ENCODE data around the gene ERP29. TPM values are rescaled to one million over a fixed set of nuclear protein-coding genes. Genes with fewer than 3 reads are reported as not detected.

The ERP29 gene
- total RNA-seq, 3 donors from 2014 or later (not counting 1 experiment from before 2014, with no cell fraction given), result 51.6 to 74.9 (median 57.8) TPM

- H3K9me3 Mint-ChIP-seq, result no peaks in the 10 kb centered on the region
- peaks cover 34% of the 10 kb centered on the region for H3K36me3 ChIP-seq (ENCODE audit: control insufficient read depth, insufficient read depth, low read length)
- WGBS (ENCODE audit: insufficient coverage), result 92% methylated on average over 6 of the region's 6 CpGs
- intact Hi-C loops (cut with micrococcal nuclease), result loop anchor here (10.0 kb wide), 1 partner anchor 109 kb away; the partner anchor contains the start of gene TRAFD1
- no peak overlapping the region for H3K4me3 ChIP-seq (ENCODE audit: low read length)
- H3K27me3 Mint-ChIP-seq (ENCODE audit: low read depth in 2 of 2), result no peaks in the 10 kb centered on the region
- H3K4me3 Mint-ChIP-seq, result peak overlapping the region; percentile 38
- TF ChIP-seq, protein P1, sequence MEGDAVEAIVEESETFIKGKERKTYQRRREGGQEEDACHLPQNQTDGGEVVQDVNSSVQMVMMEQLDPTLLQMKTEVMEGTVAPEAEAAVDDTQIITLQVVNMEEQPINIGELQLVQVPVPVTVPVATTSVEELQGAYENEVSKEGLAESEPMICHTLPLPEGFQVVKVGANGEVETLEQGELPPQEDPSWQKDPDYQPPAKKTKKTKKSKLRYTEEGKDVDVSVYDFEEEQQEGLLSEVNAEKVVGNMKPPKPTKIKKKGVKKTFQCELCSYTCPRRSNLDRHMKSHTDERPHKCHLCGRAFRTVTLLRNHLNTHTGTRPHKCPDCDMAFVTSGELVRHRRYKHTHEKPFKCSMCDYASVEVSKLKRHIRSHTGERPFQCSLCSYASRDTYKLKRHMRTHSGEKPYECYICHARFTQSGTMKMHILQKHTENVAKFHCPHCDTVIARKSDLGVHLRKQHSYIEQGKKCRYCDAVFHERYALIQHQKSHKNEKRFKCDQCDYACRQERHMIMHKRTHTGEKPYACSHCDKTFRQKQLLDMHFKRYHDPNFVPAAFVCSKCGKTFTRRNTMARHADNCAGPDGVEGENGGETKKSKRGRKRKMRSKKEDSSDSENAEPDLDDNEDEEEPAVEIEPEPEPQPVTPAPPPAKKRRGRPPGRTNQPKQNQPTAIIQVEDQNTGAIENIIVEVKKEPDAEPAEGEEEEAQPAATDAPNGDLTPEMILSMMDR (IDR thresholded peaks at IDR 0.05), result no peak
- no peak for DNase-seq
- H3K27ac Mint-ChIP-seq, result peak overlapping the region; percentile 6 to 32
- no peak for ATAC-seq
- no peaks in the 10 kb centered on the region for H3K27me3 ChIP-seq (ENCODE audit: control insufficient read depth, insufficient read depth, low read length)
- H3K4me1 ChIP-seq (ENCODE audit: control insufficient read depth, insufficient read depth, low read length), result peaks cover 36% of the 10 kb centered on the region
- no peaks in the 10 kb centered on the region for H3K9me3 ChIP-seq (ENCODE audit: control insufficient read depth, insufficient read depth, low read length)
- peaks cover 53 to 71% of the 10 kb centered on the region in 2 donors for H3K4me1 Mint-ChIP-seq
- no peak overlapping the region for H3K27ac ChIP-seq (ENCODE audit: low read length)
- no peaks in the 10 kb centered on the region for H3K36me3 Mint-ChIP-seq
Measured at GRCh38 chr12:112015938-112016337, 2.7 kb downstream of the ERP29 start.

DNA sequence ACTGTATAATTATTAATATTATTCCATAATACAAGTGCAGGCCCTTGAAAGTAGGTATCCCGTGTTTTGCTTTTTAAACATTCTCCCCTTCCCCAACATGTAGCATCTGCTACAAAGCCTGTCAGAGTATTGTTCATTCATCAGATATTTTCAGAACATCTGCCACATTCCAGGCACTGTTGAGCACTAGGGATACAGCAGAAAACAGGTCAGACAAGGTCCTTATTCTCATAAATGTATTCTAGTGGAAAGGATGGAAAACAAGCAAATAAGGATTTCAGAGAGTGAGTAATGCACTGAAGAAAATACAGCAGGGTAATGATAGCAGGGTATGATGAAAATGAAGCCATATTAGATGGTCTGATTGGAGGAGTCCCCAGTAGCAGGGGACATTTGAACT, 3.8 kb downstream of the ERP29 start:
- 93% methylated on average over 1 of the region's 1 CpG for WGBS (ENCODE audit: insufficient coverage)
- Mint-ChIP-seq H3K36me3 (no peaks in the 10 kb centered on the region), H3K27me3 (ENCODE audit: low read depth in 2 of 2) (no peaks in the 10 kb centered on the region), H3K9me3 (no peaks in the 10 kb centered on the region), H3K4me1 (peaks cover 45 to 61% of the 10 kb centered on the region in 2 donors), H3K4me3 (no peak overlapping the region), H3K27ac (peak overlapping the region; percentile 6 to 56)
- TF ChIP-seq, protein P1 (IDR thresholded peaks at IDR 0.05), result no peak
- Histone ChIP-seq H3K4me1 (ENCODE audit: control insufficient read depth, insufficient read depth, low read length) (peaks cover 28% of the 10 kb centered on the region), H3K36me3 (ENCODE audit: control insufficient read depth, insufficient read depth, low read length) (peaks cover 40% of the 10 kb centered on the region), H3K27ac (ENCODE audit: low read length) (no peak overlapping the region), H3K9me3 (ENCODE audit: control insufficient read depth, insufficient read depth, low read length) (no peaks in the 10 kb centered on the region), H3K27me3 (ENCODE audit: control insufficient read depth, insufficient read depth, low read length) (no peaks in the 10 kb centered on the region), H3K4me3 (ENCODE audit: low read length) (no peak overlapping the region)
- no peak for ATAC-seq
- DNase-seq, result no peak
- intact Hi-C loops (cut with micrococcal nuclease), result loop anchor here (10.0 kb wide), 1 partner anchor 108 kb away; the partner anchor contains the start of gene TRAFD1

- WGBS (ENCODE audit: insufficient coverage), result 95% methylated on average over 2 of the region's 2 CpGs
- Histone ChIP-seq H3K27ac (ENCODE audit: low read length) (no peak overlapping the region), H3K36me3 (ENCODE audit: control insufficient read depth, insufficient read depth, low read length) (peaks cover 56% of the 10 kb centered on the region), H3K4me1 (ENCODE audit: control insufficient read depth, insufficient read depth, low read length) (peaks cover 17% of the 10 kb centered on the region), H3K9me3 (ENCODE audit: control insufficient read depth, insufficient read depth, low read length) (no peaks in the 10 kb centered on the region), H3K4me3 (ENCODE audit: low read length) (no peak overlapping the region), H3K27me3 (ENCODE audit: control insufficient read depth, insufficient read depth, low read length) (no peaks in the 10 kb centered on the region)
- peak overlapping the region; percentile 44 to 48 for H3K27ac Mint-ChIP-seq
- TF ChIP-seq, protein P1 (IDR thresholded peaks at IDR 0.05), result no peak
- H3K27me3 Mint-ChIP-seq (ENCODE audit: low read depth in 2 of 2), result no peaks in the 10 kb centered on the region
- no peaks in the 10 kb centered on the region for H3K9me3 Mint-ChIP-seq
- no peak overlapping the region for H3K4me3 Mint-ChIP-seq
- DNase-seq (no peak), ATAC-seq (no peak)
- intact Hi-C loops (cut with micrococcal nuclease), result loop anchor here (10.0 kb wide), 1 partner anchor 106 kb away; the partner anchor contains the start of gene TRAFD1
- H3K36me3 Mint-ChIP-seq, result no peaks in the 10 kb centered on the region
- peaks cover 43 to 56% of the 10 kb centered on the region in 2 donors for H3K4me1 Mint-ChIP-seq
Measured at GRCh38 chr12:112018571-112019237, 5.5 kb downstream of the ERP29 start.

Measured in natural killer cell (primary cell).